H9 (cell line): Measurements from ENCODE around the gene KCTD18. TPM values are rescaled to one million over a fixed set of nuclear protein-coding genes. Genes with fewer than 3 reads are reported as not detected.

Source experiments
- DNase-seq: peaks from one replicate; pipeline ENCODE4 v3.0.0-alpha.2; 2017
- H2AFZ ChIP-seq: one replicate; pipeline ENCODE4 v1.6.1; 2013; ENCODE audit warnings: mild to moderate bottlenecking, low read length, control low read depth, moderate library complexity
- H2AK5ac ChIP-seq: 2 replicates; pipeline ENCODE4 v1.6.1; 2013; ENCODE audit warnings: low read length, control low read depth, mixed read lengths; ENCODE audit not compliant: insufficient read length
- H2BK120ac ChIP-seq: one replicate; pipeline ENCODE4 v1.6.1; 2013; ENCODE audit warnings: low read depth, mild to moderate bottlenecking, low read length, control low read depth, inconsistent platforms; ENCODE audit not compliant: poor library complexity, severe bottlenecking
- H2BK12ac ChIP-seq: 2 replicates; pipeline ENCODE4 v1.6.1; 2013; ENCODE audit warnings: low read length, control low read depth, mixed read lengths, low read depth; ENCODE audit not compliant: insufficient read length
- H2BK15ac ChIP-seq: 2 replicates; pipeline ENCODE4 v1.6.1; 2013; ENCODE audit warnings: low read depth, low read length, control low read depth
- H2BK20ac ChIP-seq: one replicate; pipeline ENCODE4 v1.6.1; 2013; ENCODE audit warnings: low read depth, mild to moderate bottlenecking, low read length, control low read depth, inconsistent platforms; ENCODE audit not compliant: poor library complexity, severe bottlenecking
- H2BK5ac ChIP-seq: 2 replicates; pipeline ENCODE4 v1.6.1; 2013; ENCODE audit warnings: low read length, control low read depth, mixed read lengths; ENCODE audit not compliant: insufficient read length
- H3K14ac ChIP-seq: 2 replicates; pipeline ENCODE4 v1.6.1; 2013; ENCODE audit warnings: low read length, control low read depth; ENCODE audit not compliant: insufficient read depth
- H3K18ac ChIP-seq: 2 replicates; pipeline ENCODE4 v1.6.1; 2013; ENCODE audit warnings: low read depth, mild to moderate bottlenecking, mixed read lengths, low read length, control low read depth; ENCODE audit not compliant: insufficient read length
- H3K23ac ChIP-seq: 2 replicates; pipeline ENCODE4 v1.6.1; 2013; ENCODE audit warnings: low read length, control low read depth, mixed read lengths, low read depth; ENCODE audit not compliant: insufficient read length
- H3K23me2 ChIP-seq: 2 replicates; pipeline ENCODE4 v1.6.1; 2013; ENCODE audit warnings: low read depth, mild to moderate bottlenecking, mixed read lengths, low read length, control low read depth; ENCODE audit not compliant: insufficient read length, poor library complexity, severe bottlenecking
- H3K27ac ChIP-seq: 2 replicates; pipeline ENCODE4 v1.5.1; 2013; ENCODE audit warnings: low read length, control low read depth, mixed read lengths, low read depth; ENCODE audit not compliant: insufficient read length
- H3K27me3 ChIP-seq: 2 replicates; pipeline ENCODE4 v1.6.1; 2013; ENCODE audit warnings: low read length, control low read depth, inconsistent platforms; ENCODE audit not compliant: insufficient read depth
- H3K4ac ChIP-seq: 2 replicates; pipeline ENCODE4 v1.6.1; 2013; ENCODE audit warnings: low read depth, mild to moderate bottlenecking, control low read depth, inconsistent platforms, low read length, moderate library complexity
- H3K4me1 ChIP-seq: 2 replicates; pipeline ENCODE4 v1.6.1; 2013; ENCODE audit warnings: low read length, control low read depth, inconsistent platforms; ENCODE audit not compliant: insufficient read depth
- H3K4me2 ChIP-seq: 2 replicates; pipeline ENCODE4 v1.6.1; 2013; ENCODE audit warnings: low read length, control low read depth, mixed read lengths; ENCODE audit not compliant: insufficient read length, insufficient read depth
- H3K56ac ChIP-seq: 2 replicates; pipeline ENCODE4 v1.6.1; 2013; ENCODE audit warnings: low read depth, mild to moderate bottlenecking, mixed read lengths, low read length, control low read depth; ENCODE audit not compliant: insufficient read length
- H3K79me1 ChIP-seq: 2 replicates; pipeline ENCODE4 v1.6.1; 2013; ENCODE audit warnings: low read depth, mild to moderate bottlenecking, moderate library complexity, low read length, control low read depth, inconsistent platforms; ENCODE audit not compliant: insufficient read depth, poor library complexity, severe bottlenecking
- H3K79me2 ChIP-seq: 2 replicates; pipeline ENCODE4 v1.6.1; 2013; ENCODE audit warnings: low read length, control low read depth, inconsistent platforms; ENCODE audit not compliant: insufficient read depth
- H3K9ac ChIP-seq: 2 replicates; pipeline ENCODE4 v1.6.1; 2013; ENCODE audit warnings: low read length, control low read depth, mixed read lengths; ENCODE audit not compliant: insufficient read length; ENCODE audit errors: extremely low read depth
- H3K9me3 ChIP-seq: one replicate; pipeline ENCODE4 v1.6.1; 2013; ENCODE audit warnings: low read depth, low read length, inconsistent platforms; ENCODE audit not compliant: control insufficient read depth
- H3T11ph ChIP-seq: one replicate; pipeline ENCODE4 v1.6.1; 2013; ENCODE audit warnings: mild to moderate bottlenecking, low read length, control low read depth, inconsistent platforms
- H4K20me1 ChIP-seq: one replicate; pipeline ENCODE4 v1.6.1; 2013; ENCODE audit not compliant: control insufficient read depth, insufficient read length, insufficient read depth
- H4K5ac ChIP-seq: 2 replicates; pipeline ENCODE4 v1.6.1; 2013; ENCODE audit warnings: low read depth, mild to moderate bottlenecking, mixed read lengths, low read length, control low read depth; ENCODE audit not compliant: insufficient read length
- H4K8ac ChIP-seq: replicated peaks from 2 replicates; pipeline ENCODE4 v1.6.1; 2013; ENCODE audit warnings: low read length, control low read depth, mixed read lengths, low read depth; ENCODE audit not compliant: insufficient read length
- H4K91ac ChIP-seq: 2 replicates; pipeline ENCODE4 v1.6.1; 2013; ENCODE audit warnings: low read depth, mild to moderate bottlenecking, moderate library complexity, mixed read lengths, low read length, control low read depth; ENCODE audit not compliant: insufficient read length
- H3K27ac Mint-ChIP-seq, 3 experiments: 2 replicates in 2 of 3; 3 replicates in 1 of 3; pipeline ENCODE4 v1.8.0; 2020 to 2021; ENCODE audit warnings: mixed read lengths in 3 of 3, mild to moderate bottlenecking in 1 of 3, moderate library complexity in 1 of 3
- H3K27me3 Mint-ChIP-seq: 2 replicates; pipeline ENCODE4 v1.8.0; 2021; ENCODE audit warnings: low read depth, mild to moderate bottlenecking, moderate library complexity, mixed read lengths
- H3K36me3 Mint-ChIP-seq, 3 experiments: 2 replicates in 2 of 3; 3 replicates in 1 of 3; pipeline ENCODE4 v1.8.0; 2020 to 2021; ENCODE audit warnings: low read depth in 3 of 3, mixed read lengths in 3 of 3; ENCODE audit not compliant: insufficient read depth in 1 of 3
- H3K4me1 Mint-ChIP-seq, 2 experiments: 2 replicates each; pipeline ENCODE4 v1.8.0; 2020; ENCODE audit warnings: mixed read lengths in 2 of 2
- H3K4me3 Mint-ChIP-seq, 2 experiments: 2 replicates in 1 of 2; 3 replicates in 1 of 2; pipeline ENCODE4 v1.8.0; 2020 to 2021; ENCODE audit warnings: mild to moderate bottlenecking in 2 of 2, mixed read lengths in 2 of 2, moderate library complexity in 1 of 2
- H3K9me3 Mint-ChIP-seq, 2 experiments: 2 replicates in 1 of 2; 3 replicates in 1 of 2; pipeline ENCODE4 v1.8.0; 2020; ENCODE audit warnings: mild to moderate bottlenecking in 2 of 2, mixed read lengths in 2 of 2, moderate library complexity in 1 of 2
- WGBS: extraction: QIAGEN DNeasy Blood & Tissue Kit; methylation state at CpG from one replicate; pipeline ENCODE4 v1.1.7; 2013; ENCODE audit warnings: missing lambda C conversion rate, low lambda C conversion rate, mixed read lengths; ENCODE audit not compliant: insufficient read length; ENCODE audit errors: extremely low coverage; 5-methylcytosine and 5-hydroxymethylcytosine counted together
- total RNA-seq: library from RNA; stranded (reverse); gene quantifications from 2 replicates; pipeline ENCODE4 v1.2.1, GENCODE V29; 2021
- TF ChIP-seq, protein P1 (sequence below): fragments of 200-600 bp; sonication (generic); conservative IDR thresholded peaks from 3 replicates; pipeline ENCODE4 v1.8.0; 2021; ENCODE audit warnings: antibody characterized with exemption, mild to moderate bottlenecking

KCTD18 gene
- total RNA-seq, 1 experiment from 2014 or later: 4.9 TPM

DNA sequence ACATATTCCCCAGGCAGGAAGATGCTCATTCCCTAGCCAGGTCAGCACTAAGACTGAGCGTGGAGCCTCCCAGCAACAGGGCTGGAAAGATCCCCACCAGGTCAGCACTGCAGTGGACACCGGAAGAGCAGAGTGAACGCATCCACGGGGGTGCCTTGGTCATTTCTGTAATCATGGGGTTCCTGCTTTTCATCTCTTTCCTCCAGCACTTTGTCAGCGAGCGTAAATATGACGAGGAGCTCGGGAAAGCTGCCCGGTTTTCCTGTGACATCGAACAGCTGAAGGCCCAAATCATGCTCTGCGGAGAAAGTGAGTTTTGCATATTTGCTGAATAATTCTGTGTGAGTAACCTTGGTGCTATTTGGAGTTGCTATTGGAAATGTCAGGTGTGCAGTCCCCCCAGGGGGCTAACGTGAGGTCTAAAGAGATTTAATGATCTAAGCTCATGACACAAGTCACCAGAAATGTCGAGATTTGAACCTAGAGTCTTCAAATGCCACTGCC lies 40.1 kb downstream of the KCTD18 start:
- Histone ChIP-seq H3K18ac (no peak overlapping the region), H3K79me2 (no peaks in the 10 kb centered on the region; the same call in 1 of the 2 replicates), H2BK5ac (peak overlapping the region; percentile 16), H2AK5ac (no peak overlapping the region), H3K23ac (no peak overlapping the region), H4K8ac (no peak overlapping the region), H2BK15ac (no peak overlapping the region), H3K4me2 (no peak overlapping the region), H4K20me1 (no peaks in the 10 kb centered on the region), H4K5ac (no peak overlapping the region), H3K23me2 (no peaks in the 10 kb centered on the region), H3K56ac (no peak overlapping the region), H3T11ph (no peak overlapping the region), H2BK120ac (no peak overlapping the region), H3K27ac (no peak overlapping the region), H2BK12ac (no peak overlapping the region), H3K27me3 (no peaks in the 10 kb centered on the region), H2BK20ac (no peak overlapping the region), H2AFZ (no peak overlapping the region), H4K91ac (no peak overlapping the region), H3K14ac (no peak overlapping the region), H3K4me1 (no peaks in the 10 kb centered on the region), H3K4ac (no peak overlapping the region), H3K9me3 (no peaks in the 10 kb centered on the region), H3K9ac (no peak overlapping the region), H3K79me1 (no peaks in the 10 kb centered on the region)
- Mint-ChIP-seq H3K36me3 (peaks cover 32 to 69% (median 35%) of the 10 kb centered on the region in 3 experiments), H3K4me3 (no peak overlapping the region), H3K9me3 (no peaks in the 10 kb centered on the region), H3K4me1 (peaks cover 16 to 17% of the 10 kb centered on the region in 2 experiments), H3K27ac (peak overlapping the region; percentile 33 to 74 (median 49); a peak in 6 of 7 replicates), H3K27me3 (no peaks in the 10 kb centered on the region)
- no CpG with 5 or more reads among the region's 13 CpGs for WGBS
- TF ChIP-seq, protein P1, sequence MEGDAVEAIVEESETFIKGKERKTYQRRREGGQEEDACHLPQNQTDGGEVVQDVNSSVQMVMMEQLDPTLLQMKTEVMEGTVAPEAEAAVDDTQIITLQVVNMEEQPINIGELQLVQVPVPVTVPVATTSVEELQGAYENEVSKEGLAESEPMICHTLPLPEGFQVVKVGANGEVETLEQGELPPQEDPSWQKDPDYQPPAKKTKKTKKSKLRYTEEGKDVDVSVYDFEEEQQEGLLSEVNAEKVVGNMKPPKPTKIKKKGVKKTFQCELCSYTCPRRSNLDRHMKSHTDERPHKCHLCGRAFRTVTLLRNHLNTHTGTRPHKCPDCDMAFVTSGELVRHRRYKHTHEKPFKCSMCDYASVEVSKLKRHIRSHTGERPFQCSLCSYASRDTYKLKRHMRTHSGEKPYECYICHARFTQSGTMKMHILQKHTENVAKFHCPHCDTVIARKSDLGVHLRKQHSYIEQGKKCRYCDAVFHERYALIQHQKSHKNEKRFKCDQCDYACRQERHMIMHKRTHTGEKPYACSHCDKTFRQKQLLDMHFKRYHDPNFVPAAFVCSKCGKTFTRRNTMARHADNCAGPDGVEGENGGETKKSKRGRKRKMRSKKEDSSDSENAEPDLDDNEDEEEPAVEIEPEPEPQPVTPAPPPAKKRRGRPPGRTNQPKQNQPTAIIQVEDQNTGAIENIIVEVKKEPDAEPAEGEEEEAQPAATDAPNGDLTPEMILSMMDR: no peak
- DNase-seq: no peak
